ENCODE measurements around the gene BFSP2.

Gene BFSP2

GRCh38 chr3:133384331-133385027, 15.4 kb upstream of the BFSP2 start:
- no peak for DNase-seq

- no peak for DNase-seq
These were observed 13.0 kb upstream of the BFSP2 start for GRCh38 chr3:133386876-133387275.

GRCh38 chr3:133387341-133387740, 12.5 kb upstream of the BFSP2 start:
- no peak for DNase-seq

GRCh38 chr3:133388696-133389395, 11.0 kb upstream of the BFSP2 start:
- DNase-seq, result no peak

DNA sequence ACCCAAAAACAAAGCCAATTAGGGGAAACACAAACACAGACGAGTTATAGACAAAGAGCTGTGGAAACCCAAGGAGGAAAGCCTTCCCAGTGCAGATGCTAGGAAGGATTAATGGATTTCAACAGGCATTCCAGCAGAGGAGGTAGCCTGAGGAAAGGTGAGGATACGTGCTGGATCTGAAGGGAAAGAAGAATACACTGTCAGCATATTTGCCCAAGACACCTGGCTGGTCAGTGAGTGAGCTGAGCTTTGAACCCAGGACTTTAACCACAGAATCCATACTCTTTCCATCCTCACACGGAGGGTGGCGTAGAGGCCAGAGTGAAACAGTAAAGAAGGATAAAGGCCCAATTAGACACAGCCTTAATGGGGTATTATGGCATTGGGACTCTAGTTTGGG, 9.1 kb upstream of the BFSP2 start:
- no peak for DNase-seq

DNA sequence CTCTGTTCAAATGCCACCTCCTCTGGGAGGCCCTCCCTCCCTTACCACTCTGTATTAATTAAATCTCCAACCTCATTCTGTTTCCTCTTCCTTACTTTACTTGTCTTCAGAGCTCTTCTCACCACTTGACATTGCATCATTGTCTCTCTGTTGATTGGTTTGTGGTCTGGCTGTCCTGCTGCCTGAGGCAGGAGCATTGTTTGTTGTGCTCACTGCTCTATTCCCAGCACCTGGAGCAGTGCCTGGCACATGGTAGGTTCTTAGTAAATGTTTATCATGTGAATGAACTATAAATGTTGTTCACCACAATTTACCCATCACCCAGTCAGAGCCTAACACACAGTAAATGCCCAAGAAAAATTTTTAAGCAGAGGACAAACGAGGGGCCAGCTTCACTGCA, 6.7 kb upstream of the BFSP2 start:
- DNase-seq, result no peak

DNA sequence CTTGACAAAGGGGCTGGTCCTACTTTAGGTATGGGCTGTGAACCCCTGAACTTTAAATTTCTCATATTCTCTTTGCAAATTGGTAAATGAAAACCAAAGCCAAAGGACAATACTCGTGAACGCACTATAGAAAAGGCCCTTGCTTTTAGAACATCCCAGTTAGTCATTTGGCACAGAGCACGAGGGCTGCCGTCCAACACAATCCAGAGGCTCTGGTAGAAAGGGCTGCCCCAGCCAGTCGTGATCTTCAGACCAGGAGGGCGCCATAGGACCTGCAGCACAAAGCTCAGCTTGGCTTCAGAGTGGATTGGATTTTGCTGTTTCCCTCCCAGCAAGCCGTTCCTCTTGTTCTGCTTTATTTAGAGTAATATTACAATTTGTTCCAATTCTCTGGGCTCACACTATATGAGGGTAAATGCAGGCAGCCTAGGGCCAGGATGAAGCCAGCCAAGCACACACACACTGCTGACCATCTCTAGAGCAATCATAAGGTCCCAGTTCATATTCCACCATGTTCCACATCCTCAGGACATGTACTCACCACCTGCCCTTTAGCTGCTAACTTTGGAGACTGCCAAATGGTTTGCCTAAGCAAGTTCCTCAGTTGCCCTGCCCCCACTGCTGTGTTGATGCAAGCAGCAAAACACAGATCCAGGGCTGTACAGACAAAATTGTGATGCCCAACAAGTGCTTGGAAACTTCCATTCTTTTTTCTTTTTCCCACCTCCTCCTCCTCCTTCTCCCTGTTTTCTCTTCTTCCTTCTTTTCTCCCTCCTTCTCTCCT, 6.0 kb upstream of the BFSP2 start:
- no peak for DNase-seq

- DNase-seq, result no peak
These were observed 5.1 kb upstream of the BFSP2 start for GRCh38 chr3:133394561-133395311.

- DNase-seq, result no peak
These were observed 3.0 kb upstream of the BFSP2 start for GRCh38 chr3:133396906-133397305.

DNA sequence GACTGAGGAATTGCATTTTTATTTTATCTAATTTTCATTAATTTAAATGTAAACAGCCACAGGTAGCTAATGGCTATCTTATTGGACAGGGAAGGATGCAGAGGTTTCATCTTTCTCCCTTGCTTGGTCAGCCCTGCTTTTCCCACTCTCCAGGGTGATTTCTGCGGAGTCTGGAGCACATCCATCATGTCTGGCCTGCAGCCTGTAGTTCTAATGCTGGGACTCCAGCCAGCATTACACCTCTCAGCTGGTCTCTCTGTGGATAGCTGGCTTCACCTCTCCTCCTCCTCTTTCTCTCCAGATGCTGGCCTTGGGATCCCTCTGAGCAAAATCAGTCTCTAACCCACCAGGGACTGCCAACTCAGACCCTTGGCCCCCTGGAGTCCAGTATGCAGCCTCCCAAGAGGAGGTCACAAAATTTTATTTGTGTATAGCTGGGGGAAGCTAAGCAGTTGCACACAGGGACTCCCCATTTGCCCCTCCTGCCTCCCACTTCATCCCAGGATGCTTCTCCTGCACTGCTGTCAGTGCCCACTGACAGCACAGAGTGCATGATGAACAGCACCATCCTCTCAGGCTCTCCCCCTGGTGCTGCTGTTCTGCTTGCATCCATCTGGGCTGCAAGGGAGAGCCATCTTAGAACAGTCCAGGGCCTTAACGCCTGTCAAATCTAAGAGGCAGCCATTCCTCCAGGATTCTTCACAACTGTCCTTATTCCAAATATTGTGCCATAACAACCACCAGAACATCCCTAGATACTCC, 1.7 kb downstream of the BFSP2 start:
- DNase-seq, result no peak

GRCh38 chr3:133404920-133405319, 5.1 kb downstream of the BFSP2 start:
- DNase-seq, result no peak

- no peak for DNase-seq
These were observed 8.5 kb downstream of the BFSP2 start for GRCh38 chr3:133408366-133408765.

DNA sequence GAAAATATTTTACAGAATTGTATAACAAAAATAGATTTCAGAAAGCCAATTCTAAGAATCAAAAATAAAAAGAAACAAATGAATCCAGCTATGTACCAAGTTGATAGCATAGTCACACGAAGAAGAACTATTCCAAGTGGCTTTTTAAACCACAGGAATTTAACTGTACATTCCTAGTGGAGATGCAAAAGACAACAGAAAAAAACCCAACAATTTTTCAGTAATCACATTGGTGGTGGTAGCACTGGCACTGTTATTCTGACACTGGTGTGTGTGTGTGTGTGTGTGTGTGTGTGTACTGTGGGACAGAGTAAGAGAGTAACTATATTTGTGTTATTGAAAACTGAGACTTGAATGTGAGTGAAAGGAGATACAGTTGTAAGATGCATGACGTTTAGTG, 9.1 kb downstream of the BFSP2 start:
- DNase-seq, result no peak

GRCh38 chr3:133410191-133410892, 10.5 kb downstream of the BFSP2 start:
- DNase-seq, result no peak

- no peak for DNase-seq
These were observed 12.6 kb downstream of the BFSP2 start for GRCh38 chr3:133412183-133413132.

DNA sequence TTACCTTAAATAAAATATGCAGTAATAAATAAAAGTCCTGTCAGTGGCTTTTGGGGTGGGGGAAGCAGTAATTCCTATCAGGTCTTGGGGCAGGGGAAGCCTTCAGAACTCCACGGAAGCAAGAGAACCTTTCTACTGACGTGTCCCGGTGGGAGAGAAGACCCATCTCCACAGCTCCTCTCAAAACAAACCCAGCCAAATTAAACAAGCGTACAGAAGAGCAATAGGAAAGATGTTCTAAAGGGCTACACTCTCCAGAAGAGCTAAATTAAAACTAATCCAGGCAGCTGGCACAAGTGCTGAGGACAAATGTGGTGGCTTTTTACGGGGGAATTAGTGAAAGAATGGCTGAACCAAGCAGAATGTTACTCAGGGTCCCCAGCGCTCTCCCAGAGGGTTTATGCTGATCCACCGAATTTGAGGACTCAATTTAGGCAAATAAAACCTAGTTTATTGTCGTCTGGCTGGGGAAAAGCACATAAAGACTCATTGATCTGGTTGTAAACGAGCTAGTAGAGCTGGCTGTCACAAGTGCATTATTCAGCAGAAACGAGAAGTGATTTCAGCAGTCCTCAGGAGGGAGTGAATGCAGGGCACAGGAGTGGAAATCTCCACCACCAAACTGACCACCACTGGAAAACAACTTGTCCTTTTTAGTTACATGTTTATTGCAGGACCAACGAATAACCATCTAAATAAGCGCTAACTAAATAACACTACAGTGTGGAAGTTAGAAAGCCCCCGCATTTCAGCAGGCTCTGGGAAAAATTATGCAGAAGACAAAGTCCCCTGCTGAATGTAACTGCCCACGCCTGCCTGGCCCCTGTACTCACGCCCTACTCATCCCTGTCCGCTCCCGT, 13.5 kb downstream of the BFSP2 start:
- no peak for DNase-seq

- no peak for DNase-seq
These were observed 14.2 kb downstream of the BFSP2 start for GRCh38 chr3:133414021-133414392.

- no peak for DNase-seq
These were observed 18.5 kb downstream of the BFSP2 start for GRCh38 chr3:133418361-133418760.

- no peak for DNase-seq
These were observed 19.5 kb downstream of the BFSP2 start for GRCh38 chr3:133419151-133419909.
